C4-2B (cell line): ENCODE results near the gene RAB11FIP5.

Source experiments
- H3K27ac ChIP-seq: fragments of 450-650 bp; 2 replicates; pipeline ENCODE4 v1.5.1; 2017
- ZFX ChIP-seq: fragments of 450-650 bp; IDR thresholded peaks from 2 replicates; pipeline ENCODE4 v1.6.1; 2017
- TF ChIP-seq, protein P1 (sequence below): fragments of 450-650 bp; conservative IDR thresholded peaks from 2 replicates; pipeline ENCODE4 v1.5.1; 2017; ENCODE audit warnings: mild to moderate bottlenecking

The RAB11FIP5 gene

GRCh38 chr2:73112913-73113854, at the start of gene RAB11FIP5:
Gene RAB11FIP5, minus strand, starts transcription at chr2:73112948. Its CDS starts 171 bp downstream, at chr2:73112777.
- H3K27ac ChIP-seq, result peak within 1 kb of the TSS; percentile 83
- no peak for TF ChIP-seq ZFX
- TF ChIP-seq, protein P1, sequence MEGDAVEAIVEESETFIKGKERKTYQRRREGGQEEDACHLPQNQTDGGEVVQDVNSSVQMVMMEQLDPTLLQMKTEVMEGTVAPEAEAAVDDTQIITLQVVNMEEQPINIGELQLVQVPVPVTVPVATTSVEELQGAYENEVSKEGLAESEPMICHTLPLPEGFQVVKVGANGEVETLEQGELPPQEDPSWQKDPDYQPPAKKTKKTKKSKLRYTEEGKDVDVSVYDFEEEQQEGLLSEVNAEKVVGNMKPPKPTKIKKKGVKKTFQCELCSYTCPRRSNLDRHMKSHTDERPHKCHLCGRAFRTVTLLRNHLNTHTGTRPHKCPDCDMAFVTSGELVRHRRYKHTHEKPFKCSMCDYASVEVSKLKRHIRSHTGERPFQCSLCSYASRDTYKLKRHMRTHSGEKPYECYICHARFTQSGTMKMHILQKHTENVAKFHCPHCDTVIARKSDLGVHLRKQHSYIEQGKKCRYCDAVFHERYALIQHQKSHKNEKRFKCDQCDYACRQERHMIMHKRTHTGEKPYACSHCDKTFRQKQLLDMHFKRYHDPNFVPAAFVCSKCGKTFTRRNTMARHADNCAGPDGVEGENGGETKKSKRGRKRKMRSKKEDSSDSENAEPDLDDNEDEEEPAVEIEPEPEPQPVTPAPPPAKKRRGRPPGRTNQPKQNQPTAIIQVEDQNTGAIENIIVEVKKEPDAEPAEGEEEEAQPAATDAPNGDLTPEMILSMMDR, result no peak; the same call in 1 of the 2 replicates

DNA sequence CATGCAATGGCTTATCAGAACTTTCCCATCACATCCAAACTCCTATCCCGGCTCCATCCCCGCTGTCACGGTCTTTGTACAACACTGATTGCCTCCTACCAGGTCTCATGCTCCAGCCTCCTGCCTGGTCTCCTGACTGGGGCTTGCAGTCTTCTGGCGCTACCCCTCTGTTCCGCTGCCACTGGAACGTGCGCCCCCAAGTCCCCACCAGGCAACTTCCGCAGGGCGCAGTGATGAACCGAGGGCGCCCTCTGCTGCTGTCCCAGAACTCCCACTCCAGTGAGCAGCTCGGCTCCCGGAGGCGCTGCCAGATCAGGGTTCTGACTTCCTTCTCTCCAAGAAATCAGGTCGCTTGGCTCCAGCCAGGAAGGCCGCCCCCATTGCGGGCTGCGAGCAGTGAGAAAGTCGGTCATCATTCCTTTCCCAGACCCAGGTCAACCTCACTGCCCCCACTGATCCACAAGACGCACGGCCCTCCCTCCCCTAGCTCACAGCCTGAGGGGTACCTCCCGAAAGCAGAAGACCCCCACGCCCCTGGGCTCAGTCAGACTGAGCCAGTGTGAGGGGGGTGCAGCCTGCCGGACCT, 43.9 kb upstream of the RAB11FIP5 start:
- TF ChIP-seq, protein P1, result peak; percentile 51
- no peak for TF ChIP-seq ZFX
- H3K27ac ChIP-seq, result no peak overlapping the region

DNA sequence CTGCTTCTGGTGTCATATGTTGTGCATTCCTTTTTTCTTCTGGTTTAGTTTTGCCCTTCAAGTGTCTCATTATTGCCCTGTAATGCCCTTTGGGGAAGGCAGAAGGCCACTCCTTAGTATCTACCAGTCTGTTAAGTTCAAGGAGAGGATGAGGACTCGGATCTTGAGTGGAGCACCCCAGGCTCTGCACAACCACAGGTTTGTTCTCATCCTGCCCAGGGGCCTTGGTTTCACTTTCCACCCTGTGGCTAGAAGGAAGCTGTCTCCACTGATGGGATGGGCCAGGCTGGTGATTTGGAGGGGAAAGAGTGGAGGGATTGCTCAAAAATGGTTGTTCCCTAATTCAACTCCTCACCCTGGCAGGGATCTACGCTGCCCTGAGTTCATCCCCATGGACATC, 30.2 kb upstream of the RAB11FIP5 start:
- no peak overlapping the region for H3K27ac ChIP-seq
- no peak for TF ChIP-seq ZFX
- TF ChIP-seq, protein P1, result no peak

DNA sequence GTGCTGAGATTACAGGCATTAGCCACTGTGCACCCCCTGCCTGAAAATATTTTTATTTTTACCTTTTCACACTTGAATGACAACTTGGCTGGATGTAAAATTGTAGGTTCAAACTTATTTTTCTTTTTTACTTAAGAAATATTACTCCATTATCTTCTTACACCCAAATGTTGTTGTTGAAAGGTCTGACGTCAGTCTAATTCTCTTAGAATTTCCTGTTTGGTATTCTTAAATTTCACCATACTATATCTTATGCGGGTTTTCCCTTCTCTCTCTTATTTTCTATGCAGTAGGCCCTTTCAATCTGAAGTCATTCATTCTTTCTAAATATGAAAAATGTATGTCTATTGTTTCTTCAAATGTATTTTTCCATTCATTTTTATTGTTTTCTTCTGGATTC, 29.1 kb upstream of the RAB11FIP5 start:
- no peak overlapping the region for H3K27ac ChIP-seq
- TF ChIP-seq, protein P1, result no peak
- no peak for TF ChIP-seq ZFX

GRCh38 chr2:73135236-73135635, 22.5 kb upstream of the RAB11FIP5 start:
- no peak for TF ChIP-seq ZFX
- TF ChIP-seq, protein P1, result no peak

GRCh38 chr2:73134471-73134870, 21.7 kb upstream of the RAB11FIP5 start:
- TF ChIP-seq ZFX, result no peak
- TF ChIP-seq, protein P1, result no peak
- H3K27ac ChIP-seq, result no peak overlapping the region

More at GRCh38 chr2:73135236-73135635, 22.5 kb upstream of the RAB11FIP5 start:
- H3K27ac ChIP-seq, result no peak overlapping the region
